HuH-7 (cell line): ENCODE data around the gene TNRC6A.
"Not testable (repeated sequence)": the region's sequence is repeated elsewhere in the genome, so short reads cannot be mapped to it uniquely, and the experiment has no call there.

Source experiments
- DNase-seq: peaks from one replicate; pipeline ENCODE4 v3.0.0; 2011; ENCODE audit warnings: low spot score

Gene TNRC6A

GRCh38 chr16:24758373-24758772, 28.9 kb downstream of the TNRC6A start:
- DNase-seq: no peak

DNA sequence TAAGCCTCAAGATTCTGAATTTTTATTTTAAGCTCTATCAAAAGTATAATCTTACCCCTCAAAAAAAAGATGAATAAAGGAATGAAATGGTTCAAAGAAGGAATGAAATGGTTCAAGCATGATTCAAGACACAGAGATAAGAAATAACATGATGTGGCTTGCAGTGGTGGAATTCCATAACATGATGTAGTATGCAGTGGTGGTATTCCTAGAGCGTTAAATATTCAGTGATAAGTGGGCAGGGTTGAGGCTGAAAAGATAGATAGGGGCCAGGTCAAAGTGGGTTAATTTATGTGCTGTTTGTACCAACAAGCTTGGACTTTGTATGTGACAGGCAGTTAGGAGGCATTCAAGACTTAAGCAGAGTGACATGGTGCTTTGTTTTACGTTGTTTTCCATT, 29.6 kb downstream of the TNRC6A start:
- DNase-seq: no peak

DNA sequence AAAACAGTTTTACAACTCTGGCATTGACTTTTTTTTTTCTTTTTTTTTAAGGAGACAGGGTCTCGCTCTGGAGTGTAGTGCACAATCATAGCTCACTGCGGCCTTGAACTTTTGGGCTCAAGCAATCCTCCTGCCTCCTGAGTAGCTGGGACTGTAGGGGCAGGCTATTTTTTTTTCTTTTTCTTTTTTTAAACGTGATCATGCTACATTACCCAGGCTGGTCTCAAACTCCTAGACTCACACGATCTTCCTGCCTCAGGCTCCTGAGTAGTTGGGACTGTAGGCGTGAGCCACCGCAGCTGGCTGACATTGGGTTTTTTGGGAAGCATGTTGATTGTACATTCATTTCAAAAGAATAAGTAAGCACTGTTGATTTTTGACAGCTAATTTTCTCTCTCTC, 32.1 kb downstream of the TNRC6A start:
- no peak for DNase-seq

DNA sequence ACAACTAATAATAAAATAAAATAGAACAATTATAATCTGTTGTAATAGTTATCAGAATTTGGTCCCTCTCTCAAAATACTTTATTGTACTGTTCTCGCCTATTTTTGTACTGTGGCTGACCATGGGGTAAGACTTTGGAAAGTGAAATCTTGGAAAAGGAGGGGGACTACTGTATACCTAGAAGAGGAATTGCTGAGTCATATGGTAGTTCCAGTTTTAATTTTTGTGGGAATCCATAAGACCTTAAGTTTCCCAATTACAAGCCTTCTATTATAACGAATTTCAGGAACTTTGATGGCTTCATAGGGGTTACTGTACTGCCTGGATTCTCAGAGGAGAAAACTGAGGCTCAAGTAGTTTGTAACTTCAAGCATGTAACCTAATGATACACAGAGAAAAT, 35.5 kb downstream of the TNRC6A start:
- no peak for DNase-seq

GRCh38 chr16:24766057-24766456, 36.6 kb downstream of the TNRC6A start:
- no peak for DNase-seq

GRCh38 chr16:24769806-24770205, 40.4 kb downstream of the TNRC6A start:
- DNase-seq: no peak

DNA sequence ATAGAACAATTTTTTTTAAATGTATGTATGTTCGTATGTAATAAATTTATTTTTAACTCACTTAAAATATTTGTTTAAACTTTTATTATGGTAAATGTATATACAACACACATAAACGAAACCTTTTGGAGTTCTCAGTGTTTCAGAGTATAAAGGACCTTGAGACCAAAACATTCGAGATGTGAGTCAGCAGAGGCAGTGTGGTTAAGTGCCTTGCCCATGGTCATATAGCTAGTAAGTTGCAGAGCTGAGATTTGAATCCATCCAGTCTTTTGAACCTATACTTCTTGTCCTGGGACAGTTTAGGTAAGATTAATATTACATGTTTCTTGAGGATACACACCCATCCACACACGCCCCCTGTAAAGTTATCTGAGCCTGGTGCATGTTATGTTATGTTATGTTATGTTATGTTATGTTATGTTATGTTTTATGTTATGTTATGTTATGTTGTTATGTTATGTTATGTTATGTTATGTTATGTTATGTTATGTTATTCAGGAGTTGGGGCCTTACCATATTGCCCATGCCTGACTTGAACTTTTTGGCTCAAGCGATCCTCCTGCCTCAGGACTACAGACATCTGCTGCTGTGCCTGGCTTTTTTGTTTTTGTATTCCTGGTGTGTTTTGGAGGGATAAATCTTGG, 41.8 kb downstream of the TNRC6A start:
- DNase-seq: no peak

GRCh38 chr16:24771779-24772157, 42.3 kb downstream of the TNRC6A start:
- peak; percentile 8 for DNase-seq

DNA sequence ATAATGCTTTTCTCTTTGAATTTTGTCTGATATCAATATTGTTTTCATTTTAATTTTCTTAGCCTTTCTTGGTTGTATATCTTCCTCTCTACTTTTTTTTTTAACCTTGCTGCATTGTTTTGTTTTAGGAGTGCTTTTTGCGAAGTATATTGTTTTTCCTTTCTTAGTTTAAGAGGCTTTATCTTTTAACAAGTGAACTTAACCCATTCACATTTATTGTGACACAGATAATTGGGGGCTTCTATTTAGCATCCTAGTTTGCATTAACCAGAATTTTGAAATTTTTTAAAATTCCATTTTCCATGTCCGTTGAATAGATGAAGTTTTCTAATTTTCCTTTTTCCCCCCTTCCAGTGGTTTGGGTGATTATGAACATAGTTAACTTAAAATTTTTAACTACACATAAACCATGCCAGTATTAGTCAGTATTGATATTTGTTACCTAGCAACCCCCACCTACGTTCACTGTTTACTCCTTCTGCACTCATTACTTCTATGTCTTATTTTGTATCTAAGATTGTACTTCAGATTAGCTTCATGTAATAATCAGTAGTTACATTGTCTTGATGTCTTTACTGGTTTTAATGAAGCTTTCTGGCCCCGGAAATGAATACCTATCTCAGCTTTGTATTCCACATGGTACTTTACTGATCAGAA, 44.4 kb downstream of the TNRC6A start:
- DNase-seq: no peak

GRCh38 chr16:24774510-24774909, 45.1 kb downstream of the TNRC6A start:
- no peak for DNase-seq

- peak; percentile 23 for DNase-seq
These were observed 46.0 kb downstream of the TNRC6A start for GRCh38 chr16:24775455-24775854.

GRCh38 chr16:24776501-24777220, 47.2 kb downstream of the TNRC6A start:
- no peak for DNase-seq

GRCh38 chr16:24778671-24779070, 49.2 kb downstream of the TNRC6A start:
- no peak for DNase-seq

- no peak for DNase-seq
These were observed 51.8 kb downstream of the TNRC6A start for GRCh38 chr16:24781256-24781655.

GRCh38 chr16:24784121-24784520, 54.7 kb downstream of the TNRC6A start:
- no peak for DNase-seq

- DNase-seq: no peak
These were observed 60.4 kb downstream of the TNRC6A start for GRCh38 chr16:24789881-24790280.

GRCh38 chr16:24800586-24800985, 71.1 kb downstream of the TNRC6A start:
- peak; percentile 17 for DNase-seq

DNA sequence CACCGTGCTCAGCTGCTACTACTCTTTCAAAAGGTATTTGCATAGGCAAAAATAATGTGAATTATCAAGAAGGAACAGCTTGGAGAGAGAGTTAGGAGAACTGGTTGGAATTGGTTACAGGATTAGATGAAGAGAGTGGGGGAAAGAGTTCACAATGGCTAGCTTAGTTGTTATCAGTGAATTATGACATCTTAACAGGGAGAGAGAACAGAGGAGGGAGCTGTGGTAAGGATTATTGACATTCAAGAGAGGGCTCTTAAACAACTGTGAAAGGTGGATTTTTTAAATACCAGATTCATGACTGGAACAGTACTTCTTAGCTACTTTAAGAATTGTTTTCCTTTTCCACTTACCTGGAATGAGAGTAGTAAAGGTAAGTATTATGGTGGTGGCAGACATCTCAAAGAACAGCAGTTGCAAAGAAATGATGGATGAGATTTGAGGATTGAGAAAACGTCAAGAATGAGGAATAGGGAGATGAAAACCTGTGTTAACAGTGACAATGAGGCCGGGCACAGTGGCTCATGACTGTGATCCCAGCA, 72.4 kb downstream of the TNRC6A start:
- no peak for DNase-seq

GRCh38 chr16:24805484-24805883, 76.0 kb downstream of the TNRC6A start:
- no peak for DNase-seq

DNA sequence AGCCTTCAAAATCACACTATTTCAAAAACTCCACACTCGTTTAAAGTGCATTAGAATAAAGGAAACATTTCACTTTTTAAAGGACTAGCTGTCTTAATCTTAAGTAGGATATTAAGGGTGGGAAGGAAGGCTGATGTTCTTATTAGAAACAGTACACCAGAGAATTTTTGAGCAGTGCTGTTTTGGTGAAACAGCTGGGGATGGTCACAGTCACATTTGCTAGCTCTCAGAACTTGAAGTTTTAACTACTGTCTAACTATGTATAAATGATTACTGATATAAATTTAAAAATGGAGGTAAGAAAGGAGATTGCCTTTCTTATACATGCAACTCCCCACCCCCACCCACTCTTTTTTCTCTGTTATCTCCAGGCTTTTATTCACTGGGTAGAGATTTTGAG, 77.8 kb downstream of the TNRC6A start:
- DNase-seq: no peak

DNA sequence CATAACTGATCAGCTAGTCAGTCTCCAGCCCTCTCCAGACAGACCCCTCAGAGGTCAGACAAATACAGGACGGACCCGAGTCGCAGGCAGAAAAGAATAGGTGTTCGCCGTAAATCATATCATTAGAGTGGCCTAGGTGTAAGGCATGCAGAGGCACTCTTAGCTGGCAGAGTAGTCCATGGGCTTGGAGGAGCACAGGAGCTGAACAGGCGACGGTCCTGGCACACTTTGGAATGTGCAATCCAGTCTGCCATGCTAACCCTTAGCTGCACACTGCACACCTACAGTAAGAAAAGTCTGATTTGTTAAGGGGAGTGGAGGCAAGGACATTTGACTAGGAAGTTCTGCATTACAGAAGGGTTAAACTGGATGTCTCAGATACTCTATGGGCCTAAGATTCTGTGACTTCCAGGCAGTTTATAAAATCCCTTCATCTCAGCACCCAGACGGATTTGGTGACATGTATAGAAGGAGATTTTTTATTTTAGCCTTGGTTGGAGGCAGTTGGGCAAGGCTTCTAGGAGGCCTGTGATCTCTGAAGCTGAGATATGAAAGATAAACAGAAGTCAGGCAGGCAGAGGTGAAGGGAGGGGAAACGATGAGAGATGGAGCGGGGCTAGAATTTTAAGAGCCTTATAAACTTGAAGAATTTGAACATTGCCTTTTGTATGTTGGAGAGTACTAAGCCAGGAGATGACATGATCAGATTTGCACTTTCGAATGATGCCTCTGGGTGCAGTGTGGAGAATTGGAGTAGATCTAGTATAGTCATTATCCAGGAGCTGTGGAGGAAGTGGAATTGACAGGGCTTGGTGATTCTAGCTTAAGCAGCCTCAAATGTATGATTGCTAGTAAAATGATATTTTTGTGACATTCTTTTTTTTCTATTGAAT, 81.7 kb downstream of the TNRC6A start:
- no peak for DNase-seq

GRCh38 chr16:24812813-24813212, 83.4 kb downstream of the TNRC6A start:
- DNase-seq: not testable (repeated sequence)
